Transverse colon (tissue), 4 donors: ENCODE measurements around the gene LMF2. TPM values are rescaled to one million over a fixed set of nuclear protein-coding genes. Genes with fewer than 3 reads are reported as not detected.
A peak's percentile ranks its signal among the peaks of the same experiment; 100 is the strongest.
"Not testable (repeated sequence)": the region's sequence is repeated elsewhere in the genome, so short reads cannot be mapped to it uniquely, and the experiment has no call there.

Experiments
- DNase-seq: peaks from one replicate; pipeline ENCODE4 v3.0.0-alpha.2; 2019
- H3K27ac ChIP-seq, 4 donors: fragments of 200-600 bp; sonication (generic); 2 replicates each; pipeline ENCODE4 v1.5.1; 2016 to 2018; ENCODE audit warnings: inconsistent platforms in 4 of 4
- H3K27me3 ChIP-seq: fragments of 200-600 bp; sonication (generic); 2 replicates; pipeline ENCODE4 v1.5.1; 2017; ENCODE audit warnings: inconsistent platforms
- H3K36me3 ChIP-seq, 4 donors: fragments of 200-600 bp; sonication (generic); 2 replicates each; pipeline ENCODE4 v1.5.1; 2017 to 2019; ENCODE audit warnings: inconsistent platforms in 4 of 4
- H3K4me1 ChIP-seq, 4 donors: fragments of 200-600 bp; sonication (generic); 2 replicates each; pipeline ENCODE4 v1.5.1; 2017 to 2020; ENCODE audit warnings: inconsistent platforms in 4 of 4
- H3K4me3 ChIP-seq, 4 donors: fragments of 200-600 bp; sonication (generic); 1 replicate in 1 of 4; 2 replicates in 3 of 4; pipeline versions ENCODE4 v1.5.1 to v1.6.1; 2017 to 2019; ENCODE audit warnings: inconsistent platforms in 4 of 4
- H3K9me3 ChIP-seq, 2 donors: fragments of 200-600 bp; sonication (generic); 2 replicates each; pipeline ENCODE4 v1.5.1; 2017 to 2019; ENCODE audit warnings: inconsistent platforms in 2 of 2
- CTCF ChIP-seq, 5 experiments: fragments of 200-600 bp in 3 of 5; fragments of 450-650 bp in 2 of 5; sonication (generic) in 3 of 5; IDR thresholded peaks; 1 replicate in 2 of 5; 2 replicates in 3 of 5; pipeline ENCODE4 v1.5.1; 2016 to 2017; ENCODE audit warnings: antibody characterized with exemption in 5 of 5, inconsistent platforms in 3 of 5, mild to moderate bottlenecking in 2 of 5, moderate library complexity in 1 of 5
- EP300 ChIP-seq: sonication (generic); formaldehyde crosslinking; IDR thresholded peaks from one replicate; pipeline ENCODE4 v1.6.1; 2017; ENCODE audit warnings: antibody characterized with exemption, low read depth
- POLR2A ChIP-seq: fragments of 450-650 bp; IDR thresholded peaks from one replicate; pipeline ENCODE4 v1.6.1; 2016; ENCODE audit warnings: antibody characterized with exemption, mild to moderate bottlenecking, moderate library complexity
- POLR2AphosphoS5 ChIP-seq, 3 donors: sonication (generic); formaldehyde crosslinking; IDR thresholded peaks; one replicate each; pipeline ENCODE4 v1.6.1; 2016; ENCODE audit warnings: antibody characterized with exemption in 3 of 3
- WGBS, 2 donors: methylation state at CpG; one replicate each; pipeline ENCODE4 v1.1.5; 2018; ENCODE audit warnings: low coverage in 1 of 2; 5-methylcytosine and 5-hydroxymethylcytosine counted together
- in situ Hi-C, 4 donors: fragments of 200-750 bp; cut with MboI; loops; one replicate each; pipeline versions ENCODE4 v1.15.0 to v1.15.1; 2017; ENCODE audit warnings: low sequenced_read_pairs in 3 of 4, low pct_ligation_motif_present in 1 of 4, low pct_unique_long_range_greater_than_20kb in 1 of 4
- intact Hi-C: fragments of 100-400 bp; cut with DNase I; formaldehyde crosslinking; loops from one replicate; pipeline ENCODE4 v1.15.1; 2023; ENCODE audit warnings: low total_unique reads
- total RNA-seq, 4 donors: library from RNA; depleted of rRNA; stranded (reverse); fragments of >200 nt; gene quantifications; one replicate each; pipeline ENCODE4 v1.1.0, GENCODE V29; 2016

The LMF2 gene
- total RNA-seq, 4 donors from 2014 or later: 54.0 to 119 (median 79.9) TPM

GRCh38 chr22:50537765-50538164 lies 30.3 kb upstream of the LMF2 start:
- H3K4me1 ChIP-seq: peaks cover 18 to 51% (median 21%) of the 10 kb centered on the region in 4 donors
- in situ Hi-C loops: no loop called here
- H3K4me3 ChIP-seq: no peak overlapping the region
- no peaks in the 10 kb centered on the region for H3K36me3 ChIP-seq
- H3K9me3 ChIP-seq: no peaks in the 10 kb centered on the region
- H3K27ac ChIP-seq: peak overlapping the region; percentile 91 to 99 (median 95)
- intact Hi-C loops: no loop called here
- DNase-seq: no peak
- no peak for TF ChIP-seq POLR2A
- no peak for TF ChIP-seq EP300
- no peak for TF ChIP-seq POLR2AphosphoS5 (IDR thresholded peaks at IDR 0.05)
- no peak for TF ChIP-seq CTCF (IDR thresholded peaks at IDR 0.05)
- WGBS, 2 donors: 87 to 94% methylated on average over 11 to 13 of the region's 13 CpGs
- H3K27me3 ChIP-seq: peaks cover 13% of the 10 kb centered on the region

- Histone ChIP-seq H3K27ac (no peak overlapping the region), H3K9me3 (no peaks in the 10 kb centered on the region), H3K4me1 (peaks cover 24 to 59% (median 33%) of the 10 kb centered on the region in 4 donors), H3K4me3 (no peak overlapping the region), H3K27me3 (peaks cover 13% of the 10 kb centered on the region), H3K36me3 (no peaks in the 10 kb centered on the region)
- intact Hi-C loops: no loop called here
- WGBS, 2 donors: 89 to 100% methylated on average over 2 to 3 of the region's 3 CpGs
- in situ Hi-C loops: no loop called here
- no peak for DNase-seq
- TF ChIP-seq CTCF (IDR thresholded peaks at IDR 0.05) (no peak), POLR2AphosphoS5 (IDR thresholded peaks at IDR 0.05) (no peak)
Measured at GRCh38 chr22:50536226-50536625, 28.7 kb upstream of the LMF2 start.

GRCh38 chr22:50535113-50535512 lies 27.6 kb upstream of the LMF2 start:
- Histone ChIP-seq H3K27me3 (peaks cover 13% of the 10 kb centered on the region), H3K4me1 (peaks cover 22 to 60% (median 42%) of the 10 kb centered on the region in 4 donors), H3K4me3 (no peak overlapping the region), H3K27ac (peak overlapping the region in 1 of 4 donors; percentile 16), H3K36me3 (no peaks in the 10 kb centered on the region), H3K9me3 (no peaks in the 10 kb centered on the region)
- DNase-seq: no peak
- 81% methylated on average over 8 of the region's 8 CpGs; no CpG with 5 or more reads in 1 of the 2 donors for WGBS, 2 donors
- in situ Hi-C loops: no loop called here
- TF ChIP-seq EP300 (no peak), POLR2AphosphoS5 (IDR thresholded peaks at IDR 0.05) (no peak), CTCF (IDR thresholded peaks at IDR 0.05) (no peak), POLR2A (no peak)
- intact Hi-C loops: no loop called here

- H3K4me3 ChIP-seq, H3K36me3 ChIP-seq, intact Hi-C loops, in situ Hi-C loops, H3K9me3 ChIP-seq: not testable (repeated sequence)
- peak overlapping the region; percentile 20 to 94 (median 74) for H3K27ac ChIP-seq
- 57 to 58% methylated on average over 11 to 21 of the region's 21 CpGs for WGBS, 2 donors
- peak; percentile 43 for DNase-seq
- TF ChIP-seq POLR2AphosphoS5 (IDR thresholded peaks at IDR 0.05): peak in 1 of 3 donors; percentile 45
- peaks cover 13% of the 10 kb centered on the region for H3K27me3 ChIP-seq
- H3K4me1 ChIP-seq: peaks cover 15 to 58% (median 37%) of the 10 kb centered on the region in 4 donors
Measured at GRCh38 chr22:50533856-50534711, 26.6 kb upstream of the LMF2 start.
